HT-29 (cell line): ENCODE results near the gene SPATA19. TPM values are rescaled to one million over a fixed set of nuclear protein-coding genes. Genes with fewer than 3 reads are reported as not detected.

ENCODE experiments used
- DNase-seq: peaks from one replicate; pipeline ENCODE4 v3.0.0-alpha.2; 2015; ENCODE audit warnings: low spot score
- total RNA-seq: library from RNA; depleted of rRNA; stranded (reverse); fragments of >200 nt; shearing (Covaris generic); gene quantifications from 2 replicates; pipeline ENCODE4 v1.2.3, GENCODE V29; 2014; rRNA removed

Gene SPATA19, protein sequence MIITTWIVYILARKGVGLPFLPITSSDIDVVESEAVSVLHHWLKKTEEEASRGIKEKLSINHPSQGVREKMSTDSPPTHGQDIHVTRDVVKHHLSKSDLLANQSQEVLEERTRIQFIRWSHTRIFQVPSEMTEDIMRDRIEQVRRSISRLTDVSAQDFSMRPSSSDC
- total RNA-seq: not detected in 2 replicates

DNA sequence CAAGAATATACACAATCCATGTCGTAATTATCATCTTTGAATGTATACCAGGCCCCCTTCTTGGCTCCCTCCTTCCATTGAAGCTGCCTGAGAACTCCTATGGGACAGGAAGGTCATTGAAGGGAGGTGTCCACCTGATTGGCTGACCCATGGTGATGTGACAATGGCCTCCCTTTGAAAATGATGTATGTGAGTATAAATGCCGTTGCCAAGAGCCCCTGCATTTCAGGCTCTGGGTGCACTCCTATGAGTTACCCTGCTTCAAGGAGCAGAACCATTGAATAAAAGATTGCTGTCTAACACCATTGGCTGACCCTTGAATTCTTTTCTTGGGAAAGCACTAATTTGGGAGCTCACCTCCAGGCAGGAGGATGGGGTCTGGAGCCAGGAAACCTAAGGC is at the start of gene SPATA19:
TSS of gene SPATA19 (minus strand) at position 101 of the 400 bp plus-strand sequence. CDS start at position 34, 67 bp downstream.
- no peak for DNase-seq

DNA sequence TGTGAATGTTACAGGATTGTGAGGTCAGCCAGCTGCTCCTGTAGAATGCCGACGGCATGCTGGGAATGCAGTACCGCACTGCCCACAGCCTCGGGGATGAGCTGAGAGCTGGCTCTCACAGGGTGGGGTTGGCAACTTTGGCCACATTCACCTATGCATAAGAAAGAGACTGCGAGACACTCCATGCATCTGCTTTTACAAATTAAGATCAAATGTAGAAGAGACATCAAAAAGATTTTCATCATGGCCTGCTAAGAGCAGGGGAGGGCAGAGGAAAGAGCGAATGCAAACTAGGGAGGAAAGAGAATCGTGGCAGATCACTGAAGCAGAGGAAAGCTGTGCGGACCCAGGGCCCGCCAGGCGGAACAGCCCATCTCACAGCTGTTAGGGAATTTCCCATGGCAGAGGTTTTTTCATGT is 49.8 kb upstream of the SPATA19 start:
- no peak for DNase-seq

DNA sequence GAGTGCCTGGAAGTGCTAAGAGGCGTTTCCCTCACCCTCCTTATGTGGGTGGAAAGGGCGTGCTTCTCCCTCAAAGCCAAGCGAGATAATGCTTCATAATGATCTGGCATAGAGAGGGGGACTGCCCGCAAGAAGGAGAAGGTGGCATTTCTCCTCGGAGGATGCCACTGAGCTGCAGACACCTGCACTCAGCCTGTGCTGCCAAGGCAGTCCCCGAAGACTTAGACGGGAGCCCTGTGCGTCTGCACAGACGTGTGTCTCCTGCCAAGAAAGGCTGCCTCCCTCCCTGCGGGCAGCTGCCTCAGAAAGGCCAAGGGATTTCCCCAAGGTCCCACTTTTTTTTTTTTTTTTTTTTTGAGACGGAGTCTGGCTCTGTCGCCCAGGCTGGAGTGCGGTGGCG is 48.1 kb upstream of the SPATA19 start:
- DNase-seq: no peak

DNA sequence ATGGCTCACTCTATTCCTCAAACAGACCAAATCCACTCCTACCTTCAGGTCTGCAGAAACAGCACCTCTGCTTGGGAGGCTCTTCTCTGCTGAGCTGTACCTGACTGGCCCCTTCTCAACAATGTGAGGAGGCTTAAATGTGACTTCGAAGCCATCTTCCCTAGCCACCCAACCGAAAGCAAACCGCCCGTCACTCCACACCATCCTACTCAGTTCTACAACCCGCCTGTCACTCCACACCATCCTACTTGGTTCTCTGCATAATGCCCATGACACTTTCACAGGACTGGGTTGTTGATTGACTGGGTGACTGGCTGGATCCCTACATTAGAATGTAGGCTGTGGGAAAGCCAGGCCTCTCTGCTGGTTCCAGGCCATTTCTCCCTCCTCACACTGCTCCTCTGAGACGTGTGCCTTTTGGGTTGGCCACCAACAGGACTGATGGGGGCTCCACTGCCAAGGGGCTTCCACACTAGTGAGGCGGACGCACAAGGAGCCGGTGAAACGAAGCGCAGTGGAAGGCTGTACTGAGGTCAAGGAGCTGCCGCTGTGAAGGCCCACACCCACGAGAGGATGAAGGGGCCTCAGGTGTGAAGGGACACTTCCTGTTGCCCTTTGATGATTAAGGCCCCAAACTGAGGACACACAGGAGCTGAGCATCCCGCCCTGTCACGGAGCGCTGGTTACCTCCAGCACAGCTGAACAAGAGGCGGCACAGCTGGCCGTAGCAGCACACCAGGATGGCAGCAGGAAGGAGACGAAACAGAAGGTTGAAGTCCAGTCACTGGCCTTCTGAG is 47.5 kb upstream of the SPATA19 start:
- DNase-seq: no peak

DNA sequence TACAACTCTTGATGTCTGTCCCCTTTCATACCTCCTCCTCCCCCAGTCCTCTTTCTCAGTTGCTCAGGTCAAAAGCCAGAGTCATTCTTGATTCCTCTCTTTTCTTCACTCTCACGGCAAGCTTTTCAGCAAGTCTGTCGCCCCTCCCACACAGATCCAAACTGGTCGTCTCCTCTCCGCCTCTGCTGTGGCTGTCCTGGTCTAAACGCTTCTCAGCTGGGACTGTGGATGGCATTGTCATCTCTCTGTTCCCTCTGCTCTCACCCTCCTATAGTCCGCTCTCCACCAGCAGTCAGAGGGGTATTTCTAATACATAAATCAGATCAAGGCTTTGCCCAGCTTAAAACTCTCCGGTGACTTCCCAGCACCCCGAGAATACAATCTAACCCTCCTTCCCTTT is 46.8 kb upstream of the SPATA19 start:
- DNase-seq: no peak

DNA sequence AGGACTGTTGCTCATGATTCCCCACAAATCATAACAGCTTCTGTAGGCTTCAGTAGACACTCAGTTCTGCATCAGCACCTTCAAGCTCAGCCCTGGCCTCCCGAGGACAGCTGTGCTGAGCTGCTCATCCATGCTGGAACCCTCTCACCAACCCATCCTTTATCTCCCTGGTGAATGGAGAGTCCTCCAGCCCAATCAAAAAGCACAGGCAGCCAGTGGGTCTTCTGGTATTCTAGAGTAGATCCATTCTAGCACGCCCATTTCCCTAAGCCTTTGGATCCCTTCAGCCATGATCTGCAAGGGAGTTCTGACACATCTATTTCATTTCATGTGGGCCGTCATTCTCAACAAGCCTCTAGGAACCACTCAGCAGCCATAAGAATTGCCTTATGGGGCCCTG is 44.6 kb upstream of the SPATA19 start:
- no peak for DNase-seq

DNA sequence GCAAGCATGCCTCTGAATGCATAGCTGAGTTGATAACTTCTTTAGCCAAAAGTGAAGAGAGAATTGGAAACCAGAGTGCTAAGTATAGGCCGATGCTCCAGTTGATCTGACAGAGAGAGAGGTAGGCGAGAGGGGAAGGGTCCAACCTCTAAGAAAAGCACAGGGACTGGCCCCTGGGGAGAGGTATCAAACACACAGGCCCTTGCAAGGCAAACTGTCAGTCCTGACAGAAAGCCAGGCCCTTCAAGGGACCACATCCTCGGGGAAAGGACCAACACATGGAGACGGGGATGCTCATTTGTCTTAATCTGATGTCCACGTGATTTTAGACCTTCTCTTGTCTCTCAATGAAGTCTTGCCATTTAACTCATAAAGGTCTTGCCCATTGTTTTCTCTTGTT is 43.9 kb upstream of the SPATA19 start:
- no peak for DNase-seq

DNA sequence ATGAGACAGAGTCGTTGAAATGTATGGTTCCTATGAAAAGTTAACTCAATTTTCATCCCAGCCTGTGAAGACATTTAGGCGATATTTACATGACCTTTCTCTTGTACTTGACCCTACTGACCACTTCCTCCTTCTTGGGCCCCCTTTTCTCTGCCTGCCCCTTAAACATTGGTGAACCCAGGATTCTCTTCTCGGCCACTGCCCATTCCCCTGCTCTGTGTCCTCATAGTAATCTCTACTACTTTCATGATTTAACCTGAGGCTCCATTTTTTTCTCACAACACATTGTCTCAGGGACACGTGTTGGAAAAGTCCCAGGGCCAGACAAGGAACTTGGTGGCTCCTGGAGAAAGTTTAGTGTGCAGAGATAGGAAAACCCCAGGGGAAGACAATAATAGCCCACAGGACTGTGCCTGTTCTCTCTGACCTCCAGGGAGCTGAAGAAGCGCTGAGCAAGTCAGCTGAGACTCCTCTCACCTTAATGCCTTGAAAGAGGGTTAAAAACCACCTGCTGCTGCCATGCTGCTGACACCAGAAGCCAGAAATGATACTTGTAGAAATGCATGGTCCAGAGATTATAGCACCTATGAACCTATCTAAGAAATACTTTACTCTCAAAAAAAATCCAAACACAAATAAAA is 42.5 kb upstream of the SPATA19 start:
- no peak for DNase-seq

DNA sequence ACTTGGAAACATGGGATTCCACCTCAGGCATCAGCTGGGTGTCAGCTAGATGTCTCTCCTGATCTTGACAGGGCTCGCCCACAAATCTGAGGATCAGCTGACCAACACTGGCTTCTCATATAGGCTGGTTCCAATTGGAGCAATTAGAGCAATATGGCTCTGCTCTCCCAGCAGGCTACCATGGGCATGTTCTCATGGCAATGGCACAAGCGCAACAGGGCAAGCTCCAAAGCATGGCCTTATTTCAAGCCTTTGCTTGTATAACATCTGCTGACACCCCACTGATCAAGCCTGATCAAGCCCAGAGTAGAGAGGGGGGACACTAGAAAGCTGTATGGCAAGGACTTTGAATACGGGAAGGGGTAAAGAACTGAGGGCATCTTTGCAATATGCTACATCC is 40.7 kb upstream of the SPATA19 start:
- no peak for DNase-seq

DNA sequence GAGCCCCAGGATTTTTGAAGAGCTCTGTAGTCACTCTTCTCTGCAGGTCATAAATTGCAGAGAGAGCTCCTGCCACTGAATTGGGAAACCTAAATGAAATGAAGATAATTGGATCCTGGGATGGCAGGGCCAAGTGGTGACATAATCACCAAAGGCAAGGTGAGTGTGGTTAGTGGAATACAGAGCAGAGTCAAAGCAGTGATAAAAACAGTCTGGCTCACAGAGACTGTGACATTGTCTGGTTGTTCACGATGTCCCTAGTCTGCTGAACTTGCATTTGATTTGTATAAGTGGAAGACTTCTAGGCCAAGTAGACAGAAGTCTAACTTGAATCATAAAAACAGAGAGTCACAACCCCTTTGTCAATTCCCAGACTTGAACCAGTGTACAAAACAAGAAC is 26.8 kb upstream of the SPATA19 start:
- DNase-seq: no peak

DNA sequence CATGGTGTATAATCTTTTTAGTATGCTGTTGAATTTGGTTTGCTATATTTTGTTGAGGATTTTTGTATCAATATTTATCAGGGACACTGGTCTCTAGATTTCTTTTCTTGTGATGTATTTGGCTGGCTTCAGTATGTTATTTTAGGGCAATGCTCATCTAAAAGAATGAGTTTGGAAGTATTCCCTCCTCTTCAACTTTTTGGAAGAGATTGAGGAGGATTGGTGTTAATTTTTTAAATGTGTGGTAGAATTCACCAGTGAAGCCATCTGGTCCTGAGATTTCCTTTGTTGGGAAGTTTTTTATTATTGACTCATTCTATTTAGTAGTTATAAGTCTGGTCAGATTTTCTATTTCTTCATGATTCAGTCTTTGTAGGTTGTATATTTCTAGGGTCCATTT is 22.1 kb upstream of the SPATA19 start:
- no peak for DNase-seq

DNA sequence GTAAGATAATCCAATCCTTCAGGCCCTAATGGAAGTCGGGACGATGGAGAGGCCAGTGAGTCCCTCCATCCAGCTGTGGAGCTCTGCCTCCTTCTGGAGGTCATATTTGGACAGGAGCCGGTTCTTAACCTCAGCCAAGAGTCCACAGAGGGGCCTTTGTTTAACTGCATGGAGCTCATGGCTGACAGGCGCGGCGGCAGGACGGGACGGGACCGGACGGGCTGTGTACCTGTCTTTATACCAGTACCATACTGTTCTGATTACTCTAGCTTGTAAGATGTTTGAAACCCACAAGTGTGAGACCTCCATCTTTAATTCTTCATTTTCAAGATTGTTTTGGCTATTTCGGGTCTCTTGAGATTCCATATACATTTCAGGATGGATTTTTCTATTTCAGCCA is 20.2 kb upstream of the SPATA19 start:
- no peak for DNase-seq

DNA sequence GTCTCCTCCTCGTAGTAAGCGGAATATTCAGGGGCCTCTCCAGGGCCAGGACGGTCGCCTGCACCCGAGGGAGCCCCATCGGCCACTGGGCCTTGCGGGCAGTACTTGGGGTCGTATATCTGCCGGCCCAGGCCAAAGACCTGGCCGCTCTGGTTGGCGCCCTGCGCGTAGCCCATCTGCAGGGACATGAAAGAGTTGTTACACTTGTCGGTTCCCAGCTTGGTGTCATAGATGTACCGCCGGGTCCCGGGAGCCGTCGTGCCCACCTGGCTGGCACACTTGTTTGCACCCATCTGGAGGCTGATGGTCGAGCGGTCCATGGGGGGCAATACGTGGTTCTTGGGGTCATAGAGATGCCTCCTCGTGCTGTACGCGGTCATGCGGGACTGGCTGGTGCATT is 19.4 kb upstream of the SPATA19 start:
- DNase-seq: no peak

DNA sequence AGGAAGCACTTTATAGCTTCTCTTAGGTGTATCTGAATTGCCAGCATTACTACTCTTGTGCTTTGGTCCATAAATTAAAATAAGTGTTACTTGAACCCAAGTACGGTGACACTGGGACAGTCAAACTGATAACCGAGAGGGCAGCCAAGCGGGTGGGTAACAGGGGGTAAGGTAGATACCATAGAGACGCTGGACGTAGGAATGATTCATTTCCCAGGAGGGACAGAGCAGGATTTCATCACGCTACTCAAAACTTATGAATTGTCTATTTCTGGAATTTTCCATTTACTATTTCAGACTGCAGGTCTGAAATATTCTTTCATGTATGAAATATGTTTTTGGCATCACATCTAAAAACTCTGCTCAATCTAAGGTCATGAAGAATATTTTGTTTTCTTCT is 14.8 kb upstream of the SPATA19 start:
- no peak for DNase-seq

DNA sequence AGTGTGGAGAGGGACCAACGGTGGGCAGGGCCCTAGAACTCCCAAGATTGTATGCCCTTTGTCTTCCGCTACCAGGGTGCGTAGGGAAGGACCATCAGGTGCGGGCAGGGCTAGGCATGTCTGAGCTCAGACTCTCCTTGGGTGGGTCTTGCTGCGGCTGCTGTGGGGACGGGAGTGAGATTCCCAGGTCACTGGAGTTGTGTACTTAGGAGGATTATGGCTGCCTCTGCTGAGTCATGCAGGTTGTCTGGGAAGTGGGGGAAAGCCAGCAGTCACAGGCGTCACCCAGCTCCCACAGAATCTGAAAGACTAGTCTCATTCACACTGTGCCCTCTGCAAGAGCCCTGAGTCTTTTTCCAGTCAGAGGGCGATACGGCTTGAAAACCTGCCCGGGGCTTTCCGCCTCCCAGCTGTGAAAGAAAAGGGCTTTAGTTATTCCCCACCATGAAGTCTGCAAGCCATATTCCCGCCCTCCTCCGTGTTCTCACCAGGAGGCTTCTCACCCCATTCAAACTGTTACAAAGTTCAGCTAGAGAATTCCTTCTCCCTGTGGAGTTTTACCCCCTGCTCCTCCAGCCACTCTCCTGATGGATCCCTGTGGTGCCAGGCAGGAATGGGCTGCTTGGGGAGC is 9.1 kb upstream of the SPATA19 start:
- peak; percentile 36 for DNase-seq

DNA sequence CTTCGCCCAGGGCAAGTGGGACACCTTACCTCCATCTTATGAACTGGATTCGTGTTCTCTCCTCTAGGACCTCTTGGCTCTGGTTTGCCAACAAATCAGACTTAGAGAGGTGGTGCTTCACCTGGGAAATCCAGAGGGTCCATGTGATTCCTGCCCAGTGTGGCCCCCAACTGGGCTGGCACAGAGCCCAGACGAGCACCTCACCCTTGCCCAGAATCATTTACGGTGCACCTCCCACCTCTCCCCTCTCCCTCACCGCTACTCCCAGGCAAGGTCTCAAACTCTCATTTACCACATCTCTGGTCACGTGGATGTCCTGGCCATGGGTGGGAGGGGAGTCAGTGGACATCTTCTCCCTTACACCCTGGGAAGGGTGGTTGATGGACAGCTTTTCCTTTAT is 1.1 kb downstream of the SPATA19 start:
- no peak for DNase-seq

DNA sequence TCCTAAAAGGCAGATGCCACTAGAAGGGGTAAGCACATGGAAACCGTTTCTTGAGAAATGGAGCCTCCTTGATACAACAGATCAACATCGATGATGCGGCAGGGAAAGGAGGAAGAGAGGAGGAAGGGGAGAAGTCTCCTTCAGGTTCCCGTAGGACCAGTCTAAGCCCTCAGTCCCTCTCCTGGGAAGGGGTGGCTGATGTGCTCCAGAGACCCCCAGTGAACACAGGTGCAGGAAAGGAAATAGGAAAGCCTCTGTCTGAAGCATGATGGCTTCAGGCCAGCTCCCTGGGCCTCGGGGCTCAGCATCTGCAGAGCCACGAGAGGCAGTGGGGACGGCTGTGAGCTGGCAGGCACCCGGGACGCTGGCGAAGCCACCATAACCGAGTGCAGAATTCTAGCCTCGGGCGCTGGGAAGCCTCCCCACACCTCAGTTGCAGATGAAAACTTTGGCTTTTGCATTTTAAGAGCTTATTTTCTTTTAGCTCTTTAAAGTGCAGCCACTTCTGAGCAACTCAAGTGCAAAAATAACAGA is 1.8 kb downstream of the SPATA19 start:
- no peak for DNase-seq

DNA sequence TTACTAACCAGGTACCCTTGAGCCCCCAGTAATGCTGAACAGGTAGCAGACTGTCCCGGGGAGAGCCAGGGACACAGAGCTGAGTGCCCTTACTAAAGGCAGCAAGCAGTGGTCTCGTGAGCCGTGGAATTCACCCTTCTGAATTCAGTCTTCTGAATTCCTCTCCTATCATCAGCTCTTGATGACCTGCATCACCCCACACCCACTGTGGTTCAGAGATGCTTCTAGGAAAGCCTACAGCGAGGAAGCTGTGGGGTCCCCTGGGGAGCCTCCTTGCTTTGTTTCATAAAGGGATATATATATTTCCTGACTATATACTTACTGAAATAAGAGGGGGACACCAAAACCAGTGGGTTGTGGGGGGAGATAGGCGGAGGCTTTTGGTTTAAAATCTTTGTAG is 2.6 kb downstream of the SPATA19 start:
- DNase-seq: no peak

DNA sequence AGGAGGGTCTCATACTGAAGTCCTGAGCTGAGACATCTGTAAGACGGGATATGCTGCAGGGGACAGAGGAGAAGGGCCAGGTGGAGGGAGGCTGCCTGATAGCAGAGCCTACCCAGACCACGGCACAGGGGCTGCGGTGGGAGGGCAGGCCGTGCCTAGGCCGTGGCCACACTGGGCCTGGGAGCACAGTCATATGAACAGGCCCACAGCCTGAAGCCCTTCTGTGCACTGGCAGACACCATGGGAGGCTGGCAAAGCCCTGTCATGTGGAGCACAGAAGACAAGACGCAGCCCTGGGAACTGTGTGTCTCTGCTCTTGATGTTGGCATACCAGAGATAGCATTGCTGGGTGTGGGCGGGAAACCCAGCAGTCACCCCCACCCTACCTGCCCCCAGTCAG is 3.3 kb downstream of the SPATA19 start:
- no peak for DNase-seq

DNA sequence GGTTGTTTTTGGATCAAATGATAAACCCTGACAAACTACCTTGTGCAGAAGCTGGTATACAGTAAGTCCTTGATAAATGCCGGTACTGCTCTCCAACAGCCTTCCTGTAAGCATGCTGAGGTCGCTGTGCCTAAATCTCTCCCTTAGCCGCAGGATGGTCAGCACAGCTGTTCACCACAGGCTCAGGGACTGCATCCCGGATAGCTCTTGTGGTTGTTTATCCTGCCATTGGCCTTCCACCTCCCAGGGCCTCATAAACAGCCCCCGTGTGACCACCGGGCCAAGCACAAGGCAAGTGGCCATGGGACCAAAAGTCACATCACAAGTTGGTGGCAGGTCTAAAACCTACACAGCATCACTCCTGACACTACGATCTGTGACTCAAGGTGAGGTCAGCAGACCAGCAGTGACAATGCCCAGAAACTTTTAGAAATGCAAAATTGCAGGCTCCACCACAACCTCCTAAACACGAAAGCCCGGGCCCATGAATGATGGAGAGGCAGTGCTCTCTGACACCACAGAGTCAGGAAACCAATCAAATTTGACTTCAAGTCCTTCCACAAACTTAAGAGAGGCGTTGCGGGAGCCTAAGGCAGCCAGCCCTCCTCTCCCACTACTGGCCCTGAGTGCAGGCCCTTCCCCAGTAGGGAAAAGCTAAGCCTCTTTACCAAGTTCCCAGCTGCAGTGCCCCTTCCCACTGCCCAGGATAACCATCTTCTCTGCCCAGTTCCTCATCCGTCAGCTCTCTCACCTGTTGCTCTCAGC is 3.9 kb downstream of the SPATA19 start:
- no peak for DNase-seq

DNA sequence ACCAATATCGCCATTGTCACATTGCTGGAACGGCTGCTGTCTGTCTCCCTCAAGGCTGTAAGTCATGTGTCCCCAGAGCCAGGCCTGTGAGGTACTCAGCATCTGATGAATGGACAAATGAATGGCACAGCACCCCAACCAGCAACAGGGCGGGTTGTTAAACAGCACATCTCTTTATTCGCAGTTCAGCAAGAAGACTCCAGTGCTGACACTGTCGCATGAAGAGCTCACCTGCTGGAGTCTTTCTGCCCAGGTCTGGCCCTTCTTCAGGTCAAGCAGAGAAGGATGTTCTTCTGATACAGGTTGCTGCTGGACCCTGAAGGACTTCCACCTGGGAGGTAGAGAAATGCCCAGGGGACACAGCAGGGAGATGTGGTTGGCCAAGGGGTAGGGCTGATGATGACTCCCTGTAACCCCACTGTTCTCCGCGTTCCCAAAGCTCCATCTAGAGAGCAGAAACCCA is 4.8 kb downstream of the SPATA19 start:
- DNase-seq: no peak
